ENCODE results near the gene ARHGEF19. TPM values are rescaled to one million over a fixed set of nuclear protein-coding genes. Genes with fewer than 3 reads are reported as not detected.

Gene ARHGEF19
- total and polyA plus RNA-seq, 2 of the 13 experiments (the other 11 are each of a cell fraction or from before 2014, with no cell fraction given), result 1.7 to 1.8 TPM

DNA sequence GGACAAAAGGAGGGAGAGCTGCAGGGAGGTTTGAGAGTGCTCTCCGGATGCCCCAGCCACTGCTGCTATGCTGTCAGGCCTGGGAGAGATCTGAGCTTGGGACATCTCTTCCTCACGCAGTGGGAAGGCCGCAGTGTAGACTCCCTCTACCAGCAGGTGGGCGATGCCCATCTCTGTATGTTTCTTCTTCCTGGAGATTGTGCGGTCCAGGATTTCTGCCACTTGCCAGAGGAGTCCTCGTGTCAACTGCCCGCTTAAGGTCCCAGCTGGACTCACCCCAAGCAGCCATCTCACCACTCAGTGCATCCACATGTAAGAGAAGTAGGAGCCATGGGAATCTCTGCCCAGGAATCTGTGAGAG lies 13.7 kb upstream of the ARHGEF19 start:
- Histone ChIP-seq H3K4me1 (ENCODE audit: insufficient read depth, low read length) (no peaks in the 10 kb centered on the region), H3K27ac (ENCODE audit: extremely low read length, insufficient read depth, low read length) (no peak overlapping the region), H3K27me3 (ENCODE audit: control insufficient read depth in 1 of 2, insufficient read depth in 2 of 2, low read length in 2 of 2) (peaks cover 1 to 8% of the 10 kb centered on the region in 2 experiments; a peak in 3 of 5 replicates), H3K4me2 (ENCODE audit: low read depth, low read length) (no peak overlapping the region), H3K9ac (ENCODE audit: insufficient read depth, low read depth, low read length) (no peak overlapping the region), H3K36me3 (replicated peaks in 1 of 2; ENCODE audit: control insufficient read depth in 1 of 2, insufficient read depth in 2 of 2, low read length in 2 of 2) (no peaks in the 10 kb centered on the region), H4K20me1 (ENCODE audit: insufficient read depth, low read length) (no peaks in the 10 kb centered on the region), H3K4me3 (replicated peaks in 1 of 3; ENCODE audit: insufficient read depth in 1 of 3, low read depth in 2 of 3, low read length in 3 of 3) (no peak overlapping the region), H3K9me3 (ENCODE audit: low read length) (no peaks in the 10 kb centered on the region), H2AFZ (ENCODE audit: low read length) (no peak overlapping the region), H3K79me2 (ENCODE audit: insufficient read depth, low read length) (no peaks in the 10 kb centered on the region)
- FAIRE-seq (no peak), ATAC-seq (no peak), DNase-seq (ENCODE audit: low spot score) (no peak)
- in situ Hi-C loops (cut with HindIII; ENCODE audit: extremely low pct_ligation_motif_present, low pct_unique_long_range_greater_than_20kb) (no loop called here), intact Hi-C loops (cut with micrococcal nuclease; ENCODE audit: unreplicated experiment) (no loop called here)
- CTCF ChIA-PET (ENCODE audit: low intra/inter-chr PET ratio, low total read pairs), result no interaction called here
- POLR2A ChIA-PET, result interaction anchor here (0.7 kb wide), 1 partner anchor 121 kb away, joined by 4 read pairs; no protein-coding TSS in a partner anchor
- BruUV-seq (replicated peaks), result no TSS peak
- 57% methylated on average over 7 of the region's 7 CpGs for WGBS (ENCODE audit: low lambda C conversion rate)
- TF ChIP-seq SRSF4 (IDR thresholded peaks at IDR 0.05; ENCODE audit: low read depth, low read length, poor library complexity, severe bottlenecking) (no peak), ZNF841 (CRISPR knock-in tag; IDR thresholded peaks at IDR 0.05; ENCODE audit: borderline replicate concordance) (no peak), NCOA2 (CRISPR knock-in tag; IDR thresholded peaks at IDR 0.05) (no peak), DNMT3B (CRISPR knock-in tag; conservative IDR thresholded peaks at IDR 0.05) (no peak), ZKSCAN8 (CRISPR knock-in tag; IDR thresholded peaks at IDR 0.05; ENCODE audit: borderline replicate concordance) (no peak), SMAD1 (CRISPR knock-in tag; IDR thresholded peaks at IDR 0.05; ENCODE audit: borderline replicate concordance, low read depth) (no peak), USF2 (IDR thresholded peaks at IDR 0.05; ENCODE audit: low read depth, low read length) (no peak), USF2 (CRISPR knock-in tag; IDR thresholded peaks at IDR 0.05; ENCODE audit: borderline replicate concordance) (no peak), PCBP2 (optimal IDR thresholded peaks at IDR 0.05; ENCODE audit: low read depth, low read length, poor library complexity, severe bottlenecking) (no peak), TAF1 (CRISPR knock-in tag; IDR thresholded peaks at IDR 0.05) (no peak), ZBTB33 (CRISPR knock-in tag; IDR thresholded peaks at IDR 0.05) (no peak), SUZ12 (IDR thresholded peaks at IDR 0.05; ENCODE audit: low read depth, low read length) (no peak), SP4 (CRISPR knock-in tag; IDR thresholded peaks at IDR 0.05) (no peak)
- TF ChIP-seq, protein P1, sequence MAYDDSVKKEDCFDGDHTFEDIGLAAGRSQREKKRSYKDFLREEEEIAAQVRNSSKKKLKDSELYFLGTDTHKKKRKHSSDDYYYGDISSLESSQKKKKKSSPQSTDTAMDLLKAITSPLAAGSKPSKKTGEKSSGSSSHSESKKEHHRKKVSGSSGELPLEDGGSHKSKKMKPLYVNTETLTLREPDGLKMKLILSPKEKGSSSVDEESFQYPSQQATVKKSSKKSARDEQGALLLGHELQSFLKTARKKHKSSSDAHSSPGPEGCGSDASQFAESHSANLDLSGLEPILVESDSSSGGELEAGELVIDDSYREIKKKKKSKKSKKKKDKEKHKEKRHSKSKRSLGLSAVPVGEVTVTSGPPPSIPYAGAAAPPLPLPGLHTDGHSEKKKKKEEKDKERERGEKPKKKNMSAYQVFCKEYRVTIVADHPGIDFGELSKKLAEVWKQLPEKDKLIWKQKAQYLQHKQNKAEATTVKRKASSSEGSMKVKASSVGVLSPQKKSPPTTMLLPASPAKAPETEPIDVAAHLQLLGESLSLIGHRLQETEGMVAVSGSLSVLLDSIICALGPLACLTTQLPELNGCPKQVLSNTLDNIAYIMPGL (CRISPR knock-in tag; IDR thresholded peaks at IDR 0.05; ENCODE audit: borderline replicate concordance in 1 of 2, low read depth in 1 of 2), result no peak
- TF ChIP-seq, protein P2, sequence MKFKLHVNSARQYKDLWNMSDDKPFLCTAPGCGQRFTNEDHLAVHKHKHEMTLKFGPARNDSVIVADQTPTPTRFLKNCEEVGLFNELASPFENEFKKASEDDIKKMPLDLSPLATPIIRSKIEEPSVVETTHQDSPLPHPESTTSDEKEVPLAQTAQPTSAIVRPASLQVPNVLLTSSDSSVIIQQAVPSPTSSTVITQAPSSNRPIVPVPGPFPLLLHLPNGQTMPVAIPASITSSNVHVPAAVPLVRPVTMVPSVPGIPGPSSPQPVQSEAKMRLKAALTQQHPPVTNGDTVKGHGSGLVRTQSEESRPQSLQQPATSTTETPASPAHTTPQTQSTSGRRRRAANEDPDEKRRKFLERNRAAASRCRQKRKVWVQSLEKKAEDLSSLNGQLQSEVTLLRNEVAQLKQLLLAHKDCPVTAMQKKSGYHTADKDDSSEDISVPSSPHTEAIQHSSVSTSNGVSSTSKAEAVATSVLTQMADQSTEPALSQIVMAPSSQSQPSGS (CRISPR knock-in tag; IDR thresholded peaks at IDR 0.05), result no peak
- TF ChIP-seq, protein P3, sequence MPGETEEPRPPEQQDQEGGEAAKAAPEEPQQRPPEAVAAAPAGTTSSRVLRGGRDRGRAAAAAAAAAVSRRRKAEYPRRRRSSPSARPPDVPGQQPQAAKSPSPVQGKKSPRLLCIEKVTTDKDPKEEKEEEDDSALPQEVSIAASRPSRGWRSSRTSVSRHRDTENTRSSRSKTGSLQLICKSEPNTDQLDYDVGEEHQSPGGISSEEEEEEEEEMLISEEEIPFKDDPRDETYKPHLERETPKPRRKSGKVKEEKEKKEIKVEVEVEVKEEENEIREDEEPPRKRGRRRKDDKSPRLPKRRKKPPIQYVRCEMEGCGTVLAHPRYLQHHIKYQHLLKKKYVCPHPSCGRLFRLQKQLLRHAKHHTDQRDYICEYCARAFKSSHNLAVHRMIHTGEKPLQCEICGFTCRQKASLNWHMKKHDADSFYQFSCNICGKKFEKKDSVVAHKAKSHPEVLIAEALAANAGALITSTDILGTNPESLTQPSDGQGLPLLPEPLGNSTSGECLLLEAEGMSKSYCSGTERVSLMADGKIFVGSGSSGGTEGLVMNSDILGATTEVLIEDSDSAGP (CRISPR knock-in tag; IDR thresholded peaks at IDR 0.05; ENCODE audit: borderline replicate concordance), result no peak

All from HepG2 (cell line).